GM23248 (cell line): ENCODE results near the gene FOXE1.

Experiments
- EZH2 ChIP-seq: fragments of 200-600 bp; sonication (generic); IDR thresholded peaks from 2 replicates; pipeline ENCODE4 v1.6.1; 2018; ENCODE audit warnings: antibody characterized with exemption, mild to moderate bottlenecking; ENCODE audit not compliant: insufficient read depth, poor library complexity, severe bottlenecking
- EZH2phosphoT487 ChIP-seq: fragments of 200-600 bp; sonication (generic); IDR thresholded peaks from 2 replicates; pipeline ENCODE4 v1.6.1; 2018; ENCODE audit warnings: antibody characterized with exemption, moderate library complexity, mild to moderate bottlenecking, low read depth; ENCODE audit not compliant: insufficient read depth

DNA sequence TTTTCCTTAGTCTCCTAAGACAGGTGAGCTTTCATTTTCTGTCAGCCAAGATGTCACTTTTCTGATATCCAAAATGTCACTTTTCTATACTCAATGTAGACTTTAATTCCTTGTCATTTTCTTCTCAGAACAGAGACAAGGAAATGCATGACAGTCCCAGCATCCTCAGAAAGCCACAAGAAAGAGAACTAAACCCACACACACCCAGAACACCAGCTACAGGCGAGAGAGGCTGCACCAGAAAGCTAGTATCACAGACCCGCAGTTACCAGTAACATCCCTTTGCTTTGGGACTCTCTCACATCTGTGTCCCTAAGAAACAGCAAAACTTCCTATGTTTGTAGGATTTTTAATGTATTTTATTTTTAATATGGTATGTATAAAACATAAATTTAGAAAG is 52.2 kb downstream of the FOXE1 start:
- TF ChIP-seq EZH2phosphoT487 (no peak), EZH2 (no peak)
